ENCODE measurements around the gene GPR50. TPM values are rescaled to one million over a fixed set of nuclear protein-coding genes. Genes with fewer than 3 reads are reported as not detected.

The GPR50 gene
- total and polyA plus RNA-seq, 2 of the 13 experiments (the other 11 are each of a cell fraction or from before 2014, with no cell fraction given) = not detected

- Histone ChIP-seq H3K27me3 (ENCODE audit: control insufficient read depth in 1 of 2, insufficient read depth in 2 of 2, low read length in 2 of 2) (peaks cover 0 to 13% of the 10 kb centered on the region in 2 experiments; a peak in 3 of 5 replicates), H3K4me3 (replicated peaks in 1 of 3; ENCODE audit: insufficient read depth in 1 of 3, low read depth in 2 of 3, low read length in 3 of 3) (no peak overlapping the region), H3K4me2 (ENCODE audit: low read depth, low read length) (no peak overlapping the region), H3K27ac (ENCODE audit: extremely low read length, insufficient read depth, low read length) (no peak overlapping the region), H3K79me2 (ENCODE audit: insufficient read depth, low read length) (no peaks in the 10 kb centered on the region), H3K4me1 (ENCODE audit: insufficient read depth, low read length) (no peaks in the 10 kb centered on the region), H3K9ac (ENCODE audit: insufficient read depth, low read depth, low read length) (no peak overlapping the region), H3K36me3 (replicated peaks in 1 of 2; ENCODE audit: control insufficient read depth in 1 of 2, insufficient read depth in 2 of 2, low read length in 2 of 2) (no peaks in the 10 kb centered on the region), H3K9me3 (ENCODE audit: low read length) (no peaks in the 10 kb centered on the region), H4K20me1 (ENCODE audit: insufficient read depth, low read length) (no peaks in the 10 kb centered on the region), H2AFZ (ENCODE audit: low read length) (no peak overlapping the region)
- BruUV-seq (replicated peaks) = no TSS peak
- in situ Hi-C loops (cut with HindIII; ENCODE audit: extremely low pct_ligation_motif_present, low pct_unique_long_range_greater_than_20kb) = no loop called here
- no peak for FAIRE-seq
- CTCF ChIA-PET (ENCODE audit: low intra/inter-chr PET ratio, low total read pairs) = no interaction called here
- 85% methylated on average over 4 of the region's 18 CpGs for WGBS (ENCODE audit: low lambda C conversion rate)
- POLR2A ChIA-PET = no interaction called here
- no peak for DNase-seq (ENCODE audit: low spot score)
- TF ChIP-seq ATF1 (CRISPR knock-in tag; IDR thresholded peaks at IDR 0.05) (no peak), ZFP82 (CRISPR knock-in tag; IDR thresholded peaks at IDR 0.05; ENCODE audit: borderline replicate concordance) (no peak), SCMH1 (CRISPR knock-in tag; IDR thresholded peaks at IDR 0.05; ENCODE audit: borderline replicate concordance) (no peak), KLF11 (CRISPR knock-in tag; IDR thresholded peaks at IDR 0.05) (no peak), E2F1 (CRISPR knock-in tag; IDR thresholded peaks at IDR 0.05) (no peak), ATRX (CRISPR knock-in tag; IDR thresholded peaks at IDR 0.05; ENCODE audit: borderline replicate concordance) (no peak), RFXAP (CRISPR knock-in tag; IDR thresholded peaks at IDR 0.05; ENCODE audit: borderline replicate concordance) (no peak), HHEX (CRISPR knock-in tag; IDR thresholded peaks at IDR 0.05) (no peak), ZSCAN21 (CRISPR knock-in tag; IDR thresholded peaks at IDR 0.05; ENCODE audit: borderline replicate concordance) (no peak), FOSL1 (CRISPR knock-in tag; IDR thresholded peaks at IDR 0.05; ENCODE audit: borderline replicate concordance) (no peak), SALL1 (CRISPR knock-in tag; IDR thresholded peaks at IDR 0.05) (no peak), RNF219 (CRISPR knock-in tag; IDR thresholded peaks at IDR 0.05) (no peak), ZSCAN9 (CRISPR knock-in tag; IDR thresholded peaks at IDR 0.05; ENCODE audit: borderline replicate concordance) (no peak), ZNF704 (CRISPR knock-in tag; IDR thresholded peaks at IDR 0.05; ENCODE audit: borderline replicate concordance) (no peak)
- ATAC-seq = no peak
- intact Hi-C loops (cut with micrococcal nuclease; ENCODE audit: unreplicated experiment) = no loop called here
Measured at GRCh38 chrX:151180400-151180799, 4.0 kb downstream of the GPR50 start.
